ENCODE results near the gene HK1. TPM values are rescaled to one million over a fixed set of nuclear protein-coding genes. Genes with fewer than 3 reads are reported as not detected.
A peak's percentile ranks its signal among the peaks of the same experiment; 100 is the strongest.

HK1 gene
- total RNA-seq, 4 donors from 2014 or later: 12.5 to 47.0 (median 12.6) TPM

DNA sequence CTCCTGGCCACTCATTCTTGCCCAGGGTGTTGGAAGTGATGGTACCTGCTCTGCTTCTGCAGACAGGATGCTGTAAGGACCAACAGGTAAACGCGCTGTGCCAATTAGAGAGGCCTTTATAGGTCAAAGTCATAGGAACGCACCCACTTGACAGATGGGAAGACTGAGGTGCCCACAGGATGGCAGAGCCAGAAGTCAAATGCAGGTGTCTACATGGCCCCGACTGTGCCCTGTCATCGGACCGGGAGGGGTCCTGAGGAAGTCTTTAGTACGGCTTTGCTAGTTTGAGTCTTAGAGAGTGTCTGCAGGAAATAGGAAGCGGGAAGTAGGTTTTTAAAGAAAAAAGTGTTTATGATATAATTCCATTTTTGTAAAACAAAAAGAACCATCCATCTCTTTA is 57.3 kb downstream of the HK1 start:
- TF ChIP-seq, protein P1, sequence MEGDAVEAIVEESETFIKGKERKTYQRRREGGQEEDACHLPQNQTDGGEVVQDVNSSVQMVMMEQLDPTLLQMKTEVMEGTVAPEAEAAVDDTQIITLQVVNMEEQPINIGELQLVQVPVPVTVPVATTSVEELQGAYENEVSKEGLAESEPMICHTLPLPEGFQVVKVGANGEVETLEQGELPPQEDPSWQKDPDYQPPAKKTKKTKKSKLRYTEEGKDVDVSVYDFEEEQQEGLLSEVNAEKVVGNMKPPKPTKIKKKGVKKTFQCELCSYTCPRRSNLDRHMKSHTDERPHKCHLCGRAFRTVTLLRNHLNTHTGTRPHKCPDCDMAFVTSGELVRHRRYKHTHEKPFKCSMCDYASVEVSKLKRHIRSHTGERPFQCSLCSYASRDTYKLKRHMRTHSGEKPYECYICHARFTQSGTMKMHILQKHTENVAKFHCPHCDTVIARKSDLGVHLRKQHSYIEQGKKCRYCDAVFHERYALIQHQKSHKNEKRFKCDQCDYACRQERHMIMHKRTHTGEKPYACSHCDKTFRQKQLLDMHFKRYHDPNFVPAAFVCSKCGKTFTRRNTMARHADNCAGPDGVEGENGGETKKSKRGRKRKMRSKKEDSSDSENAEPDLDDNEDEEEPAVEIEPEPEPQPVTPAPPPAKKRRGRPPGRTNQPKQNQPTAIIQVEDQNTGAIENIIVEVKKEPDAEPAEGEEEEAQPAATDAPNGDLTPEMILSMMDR (IDR thresholded peaks at IDR 0.05): no peak
- no peak for TF ChIP-seq POLR2A (IDR thresholded peaks at IDR 0.05)
- peaks cover 0 to 32% (median 13%) of the 10 kb centered on the region in 4 donors for H3K4me1 ChIP-seq

DNA sequence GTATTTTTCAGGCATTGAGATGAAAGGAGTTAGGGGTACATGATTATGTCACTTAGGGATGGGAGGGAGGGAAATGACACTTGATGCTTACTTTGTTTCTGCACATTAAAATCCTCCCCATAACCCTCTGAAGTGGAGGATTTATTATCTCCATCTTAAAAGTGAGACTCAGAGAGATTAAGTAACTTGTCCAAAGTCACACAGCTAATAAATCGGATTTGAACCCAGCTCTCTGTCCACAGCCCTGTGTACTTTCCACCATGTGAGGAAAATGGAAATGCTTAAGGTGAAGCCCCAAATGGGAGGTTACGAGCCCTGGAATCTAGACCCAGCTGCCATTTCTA is 58.6 kb downstream of the HK1 start:
- DNase-seq: no peak
- no peak overlapping the region for H3K4me3 ChIP-seq
- TF ChIP-seq, protein P1 (IDR thresholded peaks at IDR 0.05): no peak
- no peak for TF ChIP-seq POLR2A (IDR thresholded peaks at IDR 0.05)
- peak overlapping the region in 1 of 4 donors; percentile 55 for H3K27ac ChIP-seq
- H3K27me3 ChIP-seq: no peaks in the 10 kb centered on the region
- H3K36me3 ChIP-seq: no peaks in the 10 kb centered on the region
- no peaks in the 10 kb centered on the region for H3K9me3 ChIP-seq
- H3K4me1 ChIP-seq: peaks cover 0 to 32% (median 13%) of the 10 kb centered on the region in 4 donors

More for the DNA sequence above, 57.3 kb downstream of the HK1 start:
- Histone ChIP-seq H3K27me3 (no peaks in the 10 kb centered on the region), H3K4me3 (no peak overlapping the region), H3K9me3 (no peaks in the 10 kb centered on the region), H3K36me3 (no peaks in the 10 kb centered on the region), H3K27ac (peak overlapping the region in 3 of 4 donors; percentile 52 to 65 (median 62))
- no peak for DNase-seq

DNA sequence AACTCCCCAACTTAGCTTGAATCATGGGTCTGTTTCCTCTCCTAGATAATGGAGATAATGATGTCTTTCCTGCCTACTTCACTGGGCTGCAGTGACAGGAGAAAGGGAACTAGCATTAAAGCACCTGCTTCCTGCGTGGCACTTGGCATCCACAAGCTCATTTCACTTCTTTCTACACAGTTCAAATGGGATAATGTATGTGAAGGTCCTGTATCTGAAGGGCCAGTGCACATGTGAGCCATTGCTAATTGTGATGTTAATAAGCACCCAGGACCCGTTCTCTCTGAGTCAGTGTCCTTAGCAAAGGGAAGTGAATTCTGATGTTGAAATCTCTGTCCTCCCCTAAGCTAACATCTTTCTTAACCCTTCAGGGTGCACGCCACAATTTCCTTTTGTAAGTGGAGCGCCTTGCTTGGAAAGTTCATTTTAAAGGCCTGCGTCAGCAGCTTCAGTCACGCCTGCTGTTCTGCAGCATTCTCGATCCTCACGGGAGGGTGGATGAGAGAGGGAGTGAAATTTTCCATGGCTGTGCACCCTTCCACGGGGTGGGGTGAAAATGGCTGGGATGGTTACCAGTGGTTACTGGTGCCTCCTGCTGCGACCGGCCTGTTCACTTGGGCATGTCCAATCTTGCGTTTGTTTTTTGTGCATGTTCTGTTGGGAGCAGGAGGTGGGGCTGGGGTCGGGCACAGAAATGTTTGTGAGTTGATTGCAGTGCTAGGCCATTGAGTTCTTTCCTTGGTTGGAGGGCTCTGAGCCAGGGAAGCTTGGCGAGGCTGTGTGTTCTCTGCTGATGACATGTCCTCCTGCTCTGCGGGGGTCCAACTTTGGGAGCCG is 59.2 kb downstream of the HK1 start:
- no peaks in the 10 kb centered on the region for H3K36me3 ChIP-seq
- no peak overlapping the region for H3K4me3 ChIP-seq
- H3K27me3 ChIP-seq: no peaks in the 10 kb centered on the region
- H3K9me3 ChIP-seq: no peaks in the 10 kb centered on the region
- no peak for TF ChIP-seq POLR2A (IDR thresholded peaks at IDR 0.05)
- TF ChIP-seq, protein P1 (IDR thresholded peaks at IDR 0.05): no peak
- H3K4me1 ChIP-seq: peaks cover 0 to 32% (median 13%) of the 10 kb centered on the region in 4 donors
- peak in 1 of 3 donors; percentile 39 for DNase-seq
- H3K27ac ChIP-seq: peak overlapping the region in 2 of 4 donors; percentile 14 to 55

DNA sequence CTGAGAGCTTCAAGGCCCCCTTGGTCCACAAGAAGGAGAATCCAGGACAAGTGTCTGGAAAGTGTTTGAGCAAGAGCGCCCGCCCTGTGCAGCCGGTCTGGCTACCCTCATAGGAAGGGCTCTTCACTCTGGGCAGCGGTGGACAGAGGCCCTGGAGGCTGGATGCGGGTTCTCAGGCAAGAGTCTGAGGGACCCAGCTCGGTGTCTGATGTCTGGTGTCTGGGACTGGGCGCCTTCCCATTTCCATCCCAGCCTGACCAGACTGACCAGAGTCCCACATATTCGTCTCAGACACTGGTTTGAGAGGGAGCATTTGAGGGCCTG is 59.8 kb downstream of the HK1 start:
- H3K4me1 ChIP-seq: peaks cover 0 to 32% (median 13%) of the 10 kb centered on the region in 4 donors
- TF ChIP-seq, protein P1 (IDR thresholded peaks at IDR 0.05): no peak
- TF ChIP-seq POLR2A (IDR thresholded peaks at IDR 0.05): no peak
- no peaks in the 10 kb centered on the region for H3K36me3 ChIP-seq
- no peaks in the 10 kb centered on the region for H3K9me3 ChIP-seq
- H3K27me3 ChIP-seq: no peaks in the 10 kb centered on the region
- DNase-seq: peak in 1 of 3 donors; percentile 16
- H3K27ac ChIP-seq: peak overlapping the region in 2 of 4 donors; percentile 13 to 14
- H3K4me3 ChIP-seq: no peak overlapping the region

DNA sequence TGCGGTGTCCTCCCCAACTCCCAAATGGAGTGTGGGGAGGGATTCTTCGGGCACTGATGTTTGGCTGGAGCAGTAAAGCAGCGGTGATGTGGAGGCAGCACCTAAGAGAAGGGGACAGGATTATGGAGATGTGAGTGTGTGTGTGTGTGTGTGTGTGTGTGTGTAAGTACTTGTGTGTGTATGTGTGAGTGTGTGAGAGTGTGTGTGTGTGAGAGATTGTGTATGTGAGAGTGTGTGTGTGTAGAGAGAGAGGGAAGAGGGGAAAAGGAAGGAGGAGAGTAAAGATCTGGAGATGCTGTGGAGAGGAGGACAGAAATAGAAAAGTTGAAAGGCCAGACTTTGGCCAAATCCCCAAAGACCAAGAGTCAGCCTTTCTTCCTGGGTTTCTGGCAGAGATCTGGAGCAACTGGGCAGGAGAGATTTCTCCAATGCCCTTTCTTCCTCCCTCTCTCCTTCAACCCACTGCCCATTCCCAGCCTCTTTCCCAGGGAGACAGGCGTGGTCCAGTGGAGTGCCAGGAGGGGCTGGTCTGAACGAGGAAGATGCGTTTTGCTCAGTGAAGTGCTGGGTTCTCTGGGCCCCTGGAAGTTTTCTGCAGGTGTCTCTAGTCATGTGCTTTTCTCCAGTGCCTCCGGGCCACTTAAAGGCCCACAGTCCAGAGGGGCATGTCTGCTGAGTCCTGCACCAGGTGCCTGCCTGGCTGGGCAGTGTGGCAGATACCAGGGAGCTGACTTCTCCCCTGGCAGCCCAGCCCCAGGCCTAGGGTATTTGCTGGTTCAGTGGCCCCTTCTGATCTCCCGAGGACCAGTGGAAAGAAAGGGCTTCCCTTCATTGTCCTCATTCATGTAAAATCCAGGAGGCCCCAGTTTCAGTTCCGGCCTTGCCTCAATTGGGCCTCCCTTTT is 60.5 kb downstream of the HK1 start:
- Histone ChIP-seq H3K27ac (peak overlapping the region in 2 of 4 donors; percentile 13 to 14), H3K4me1 (peaks cover 0 to 25% (median 13%) of the 10 kb centered on the region in 4 donors), H3K27me3 (no peaks in the 10 kb centered on the region), H3K4me3 (no peak overlapping the region), H3K9me3 (no peaks in the 10 kb centered on the region), H3K36me3 (no peaks in the 10 kb centered on the region)
- no peak for TF ChIP-seq POLR2A (IDR thresholded peaks at IDR 0.05)
- TF ChIP-seq, protein P1 (IDR thresholded peaks at IDR 0.05): no peak
- DNase-seq: no peak
